OCI-LY1 (cell line): Measurements from ENCODE around the gene DPH7.

Experiments
- H2AFZ ChIP-seq: fragments of 200-600 bp; sonication (generic), shearing (Covaris generic); 2 replicates; pipeline ENCODE4 v1.6.0; 2014; ENCODE audit warnings: antibody characterized with exemption, mild to moderate bottlenecking, low read length
- H3F3A ChIP-seq: fragments of 200-600 bp; sonication (generic), shearing (Covaris generic); 2 replicates; pipeline ENCODE4 v1.6.0; 2014; ENCODE audit warnings: mild to moderate bottlenecking, antibody characterized with exemption, low read length, moderate library complexity; ENCODE audit not compliant: insufficient read depth
- H3K27ac ChIP-seq: fragments of 200-600 bp; sonication (generic); 2 replicates; pipeline ENCODE4 v1.5.1; 2014; ENCODE audit warnings: low read length, mixed run types, mild to moderate bottlenecking, low read depth; ENCODE audit not compliant: poor library complexity, severe bottlenecking
- H3K27me3 ChIP-seq: fragments of 200-600 bp; sonication (generic); 2 replicates; pipeline ENCODE4 v1.6.0; 2014; ENCODE audit warnings: antibody characterized with exemption, mild to moderate bottlenecking, low read length, moderate library complexity; ENCODE audit not compliant: insufficient read depth
- H3K36me3 ChIP-seq: fragments of 200-600 bp; sonication (generic); 2 replicates; pipeline ENCODE4 v1.6.1; 2014; ENCODE audit warnings: mild to moderate bottlenecking, antibody characterized with exemption, low read length, moderate library complexity, mixed read lengths; ENCODE audit not compliant: insufficient read depth
- H3K4me1 ChIP-seq: fragments of 200-600 bp; sonication (generic); 2 replicates; pipeline ENCODE4 v1.5.1; 2014; ENCODE audit warnings: mild to moderate bottlenecking, low read length, moderate library complexity; ENCODE audit not compliant: insufficient read depth, severe bottlenecking
- H3K4me2 ChIP-seq: fragments of 200-600 bp; sonication (generic), shearing (Covaris generic); 2 replicates; pipeline ENCODE4 v1.6.1; 2014; ENCODE audit warnings: low read length
- H3K4me3 ChIP-seq: fragments of 200-600 bp; sonication (generic); 2 replicates; pipeline ENCODE4 v1.5.1; 2014; ENCODE audit warnings: low read length, low read depth, mild to moderate bottlenecking, mixed read lengths; ENCODE audit not compliant: poor library complexity, severe bottlenecking
- H3K79me2 ChIP-seq: fragments of 200-600 bp; shearing (Covaris generic); 2 replicates; pipeline ENCODE4 v1.6.1; 2016; ENCODE audit warnings: mixed run types, low read length, mixed read lengths; ENCODE audit not compliant: insufficient read depth
- H3K9ac ChIP-seq: fragments of 200-600 bp; sonication (generic), shearing (Covaris generic); 2 replicates; pipeline ENCODE4 v1.6.1; 2014; ENCODE audit warnings: mild to moderate bottlenecking, low read length, mixed read lengths
- H3K9me2 ChIP-seq: fragments of 200-600 bp; sonication (generic), shearing (Covaris generic); 2 replicates; pipeline ENCODE4 v1.6.1; 2014; ENCODE audit warnings: low read depth, mild to moderate bottlenecking, low read length, mixed read lengths
- H3K9me3 ChIP-seq: fragments of 200-600 bp; shearing (Covaris generic); 2 replicates; pipeline ENCODE4 v1.6.1; 2014; ENCODE audit warnings: low read length, mixed read lengths
- H4K20me1 ChIP-seq: fragments of 200-600 bp; sonication (generic), shearing (Covaris generic); 2 replicates; pipeline ENCODE4 v1.6.0; 2016; ENCODE audit warnings: mild to moderate bottlenecking, low read length; ENCODE audit not compliant: insufficient read depth
- CTCF ChIP-seq: fragments of 200-600 bp; sonication (generic), shearing (Covaris generic); IDR thresholded peaks from 2 replicates; pipeline ENCODE4 v1.5.1; 2017; ENCODE audit warnings: mild to moderate bottlenecking, antibody characterized with exemption, low read length, moderate library complexity, mixed read lengths
- EZH2 ChIP-seq: fragments of 200-600 bp; sonication (generic), shearing (Covaris generic); IDR thresholded peaks from 2 replicates; pipeline ENCODE4 v1.8.0; 2017; ENCODE audit warnings: borderline replicate concordance, mixed run types, mild to moderate bottlenecking, antibody characterized with exemption, low read length, moderate library complexity, mixed read lengths

Gene DPH7

GRCh38 chr9:137530331-137530730 lies 48.4 kb downstream of the DPH7 start:
- Histone ChIP-seq H3K27me3 (no peaks in the 10 kb centered on the region), H2AFZ (no peak overlapping the region), H3K4me2 (no peak overlapping the region), H3K36me3 (no peaks in the 10 kb centered on the region), H3K4me1 (peaks cover 15% of the 10 kb centered on the region), H3K9ac (no peak overlapping the region), H3F3A (no peaks in the 10 kb centered on the region), H3K4me3 (no peak overlapping the region), H3K9me2 (no peaks in the 10 kb centered on the region), H3K79me2 (no peaks in the 10 kb centered on the region), H4K20me1 (no peaks in the 10 kb centered on the region), H3K27ac (no peak overlapping the region), H3K9me3 (no peaks in the 10 kb centered on the region)
- TF ChIP-seq CTCF (no peak), EZH2 (no peak)

DNA sequence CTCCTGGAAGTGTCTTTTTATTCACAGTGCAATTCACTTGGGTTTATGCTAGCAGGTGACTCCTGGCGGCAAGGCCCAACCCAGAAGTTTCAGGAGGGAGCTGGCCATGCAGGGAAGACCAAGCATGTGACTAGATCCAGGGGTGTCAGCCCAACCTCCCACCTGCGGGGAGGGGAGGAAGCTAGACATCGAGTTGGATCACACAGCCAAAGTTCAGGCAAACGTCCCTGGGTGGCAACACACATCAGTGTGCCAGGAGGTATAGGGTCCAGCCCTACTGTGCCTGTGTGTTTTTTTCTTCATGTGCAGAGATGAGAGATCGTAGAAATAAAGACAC lies 53.8 kb downstream of the DPH7 start:
- Histone ChIP-seq H3K27ac (no peak overlapping the region), H4K20me1 (no peaks in the 10 kb centered on the region), H3K27me3 (no peaks in the 10 kb centered on the region), H3F3A (no peaks in the 10 kb centered on the region), H2AFZ (no peak overlapping the region), H3K9ac (no peak overlapping the region), H3K36me3 (no peaks in the 10 kb centered on the region), H3K4me2 (no peak overlapping the region), H3K4me3 (no peak overlapping the region), H3K9me2 (no peaks in the 10 kb centered on the region), H3K79me2 (no peaks in the 10 kb centered on the region), H3K9me3 (no peaks in the 10 kb centered on the region), H3K4me1 (peaks cover 4% of the 10 kb centered on the region)
- TF ChIP-seq CTCF (no peak), EZH2 (no peak)

GRCh38 chr9:137524161-137524980 lies 54.4 kb downstream of the DPH7 start:
- Histone ChIP-seq H3K36me3 (no peaks in the 10 kb centered on the region), H3K4me3 (no peak overlapping the region), H3K4me1 (peaks cover 4% of the 10 kb centered on the region), H3K9me2 (no peaks in the 10 kb centered on the region), H2AFZ (no peak overlapping the region), H3K9me3 (no peaks in the 10 kb centered on the region), H3K9ac (no peak overlapping the region), H3K4me2 (no peak overlapping the region), H3K79me2 (no peaks in the 10 kb centered on the region), H3K27ac (no peak overlapping the region), H3K27me3 (no peaks in the 10 kb centered on the region), H3F3A (no peaks in the 10 kb centered on the region), H4K20me1 (no peaks in the 10 kb centered on the region)
- TF ChIP-seq CTCF (no peak), EZH2 (no peak)
